Measurements from ENCODE around the gene ZSWIM5. TPM values are rescaled to one million over a fixed set of nuclear protein-coding genes. Genes with fewer than 3 reads are reported as not detected.

ZSWIM5 gene
- total RNA-seq, 3 donors from 2014 or later (not counting 1 experiment from before 2014, with no cell fraction given): 1.1 to 2.3 (median 1.3) TPM

- peak within 1 kb of the TSS; percentile 89 for H3K4me3 Mint-ChIP-seq
- Histone ChIP-seq H3K27me3 (ENCODE audit: control insufficient read depth, insufficient read depth, low read length) (no peaks in the 10 kb centered on the region), H3K27ac (ENCODE audit: low read length) (peak within 1 kb of the TSS; percentile 76), H3K4me1 (ENCODE audit: control insufficient read depth, insufficient read depth, low read length) (peaks cover 39% of the 10 kb centered on the region), H3K9me3 (ENCODE audit: control insufficient read depth, insufficient read depth, low read length) (no peaks in the 10 kb centered on the region), H3K36me3 (ENCODE audit: control insufficient read depth, insufficient read depth, low read length) (peaks cover 32% of the 10 kb centered on the region), H3K4me3 (ENCODE audit: low read length) (peak within 1 kb of the TSS; percentile 63)
- H3K9me3 Mint-ChIP-seq: no peaks in the 10 kb centered on the region
- under 1% methylated on average over 60 of the region's 62 CpGs for WGBS (ENCODE audit: insufficient coverage)
- peak; percentile 57 to 81 (median 72) for ATAC-seq
- no peaks in the 10 kb centered on the region for H3K27me3 Mint-ChIP-seq (ENCODE audit: low read depth in 2 of 2)
- H3K4me1 Mint-ChIP-seq: peaks cover 43 to 62% of the 10 kb centered on the region in 2 donors
- no peak for TF ChIP-seq CTCF (IDR thresholded peaks at IDR 0.05)
- peak within 1 kb of the TSS; percentile 94 to 97 for H3K27ac Mint-ChIP-seq
- DNase-seq: peak; percentile 61 to 81
- no peaks in the 10 kb centered on the region for H3K36me3 Mint-ChIP-seq
- intact Hi-C loops (cut with micrococcal nuclease): loop anchor here (1.0 to 5.0 kb wide), 2 partner anchors 25 to 234 kb away; partner anchors contain the start of genes EIF2B3 and RPS8
These were observed 195.3 kb downstream of the ZSWIM5 start, which contains the start of gene HECTD3 for GRCh38 chr1:45010855-45011811. Gene HECTD3 (minus strand): TSS chr1:45011324. CDS start chr1:45011257, 67 bp downstream.

- Mint-ChIP-seq H3K4me1 (peaks cover 43 to 62% of the 10 kb centered on the region in 2 donors), H3K27ac (peak overlapping the region in 1 of 2 donors; percentile 97)
- ATAC-seq: no peak
These were observed 196.2 kb downstream of the ZSWIM5 start for GRCh38 chr1:45009956-45010854.

GRCh38 chr1:45009296-45009865, 197.0 kb downstream of the ZSWIM5 start:
- no peak for TF ChIP-seq CTCF (IDR thresholded peaks at IDR 0.05)
- Histone ChIP-seq H3K27ac (ENCODE audit: low read length) (no peak overlapping the region), H3K4me3 (ENCODE audit: low read length) (no peak overlapping the region), H3K9me3 (ENCODE audit: control insufficient read depth, insufficient read depth, low read length) (no peaks in the 10 kb centered on the region), H3K27me3 (ENCODE audit: control insufficient read depth, insufficient read depth, low read length) (no peaks in the 10 kb centered on the region), H3K4me1 (ENCODE audit: control insufficient read depth, insufficient read depth, low read length) (peaks cover 39% of the 10 kb centered on the region), H3K36me3 (ENCODE audit: control insufficient read depth, insufficient read depth, low read length) (peaks cover 49% of the 10 kb centered on the region)
- Mint-ChIP-seq H3K27ac (peak overlapping the region; percentile 61 to 97), H3K9me3 (no peaks in the 10 kb centered on the region), H3K36me3 (no peaks in the 10 kb centered on the region), H3K4me1 (peaks cover 37 to 56% of the 10 kb centered on the region in 2 donors), H3K27me3 (ENCODE audit: low read depth in 2 of 2) (no peaks in the 10 kb centered on the region), H3K4me3 (peak overlapping the region; percentile 89)
- 98% methylated on average over 11 of the region's 11 CpGs for WGBS (ENCODE audit: insufficient coverage)
- ATAC-seq: no peak
- DNase-seq: no peak
- intact Hi-C loops (cut with micrococcal nuclease): no loop called here

More at GRCh38 chr1:45009956-45010854, 196.2 kb downstream of the ZSWIM5 start:
- Mint-ChIP-seq H3K36me3 (no peaks in the 10 kb centered on the region), H3K9me3 (no peaks in the 10 kb centered on the region), H3K4me3 (peak overlapping the region; percentile 89), H3K27me3 (ENCODE audit: low read depth in 2 of 2) (no peaks in the 10 kb centered on the region)
- peak overlapping the region; percentile 9 for H3K27ac ChIP-seq (ENCODE audit: low read length)
- peaks cover 39% of the 10 kb centered on the region for H3K4me1 ChIP-seq (ENCODE audit: control insufficient read depth, insufficient read depth, low read length)
- intact Hi-C loops (cut with micrococcal nuclease): loop anchor here (5.0 kb wide), 1 partner anchor 233 kb away; the partner anchor contains the start of gene RPS8
- H3K27me3 ChIP-seq (ENCODE audit: control insufficient read depth, insufficient read depth, low read length): no peaks in the 10 kb centered on the region
- peak overlapping the region; percentile 63 for H3K4me3 ChIP-seq (ENCODE audit: low read length)
- peaks cover 41% of the 10 kb centered on the region for H3K36me3 ChIP-seq (ENCODE audit: control insufficient read depth, insufficient read depth, low read length)
- no peaks in the 10 kb centered on the region for H3K9me3 ChIP-seq (ENCODE audit: control insufficient read depth, insufficient read depth, low read length)
- WGBS (ENCODE audit: insufficient coverage): 30% methylated on average over 41 of the region's 41 CpGs
- DNase-seq: peak in 1 of 2 donors; percentile 56
- no peak for TF ChIP-seq CTCF (IDR thresholded peaks at IDR 0.05)
